HCT116 (cell line): Measurements from ENCODE around the gene ATP6V1G1.

ENCODE experiments used
- ATF3 ChIP-seq: IDR thresholded peaks from 2 replicates; pipeline ENCODE4 v1.6.1; 2012
- CBX3 ChIP-seq: IDR thresholded peaks from 2 replicates; pipeline ENCODE4 v1.6.1; 2012; ENCODE audit warnings: low read depth
- CTCF ChIP-seq, 3 experiments: fragments of 200-600 bp in 1 of 3; sonication (generic) in 1 of 3; IDR thresholded peaks in 2 of 3; conservative IDR thresholded peaks in 1 of 3; 2 replicates each; pipeline ENCODE4 v1.5.1; 2012 to 2017; ENCODE audit warnings: low read depth in 2 of 3, low read length in 2 of 3, antibody characterized with exemption in 1 of 3, borderline replicate concordance in 1 of 3, control low read depth in 1 of 3, mild to moderate bottlenecking in 1 of 3, mixed read lengths in 1 of 3, mixed run types in 1 of 3, moderate library complexity in 1 of 3; ENCODE audit not compliant: insufficient read depth in 1 of 3
- EGR1 ChIP-seq: IDR thresholded peaks from 2 replicates; pipeline ENCODE4 v1.6.1; 2012; ENCODE audit warnings: low read depth
- EZH2 ChIP-seq: fragments of 200-600 bp; sonication (generic); IDR thresholded peaks from 2 replicates; pipeline ENCODE4 v1.6.1; 2017; ENCODE audit warnings: antibody characterized with exemption, mixed run types
- EZH2phosphoT487 ChIP-seq: fragments of 200-600 bp; IDR thresholded peaks from 2 replicates; pipeline ENCODE4 v1.6.1; 2018; ENCODE audit warnings: antibody characterized with exemption, borderline replicate concordance
- JUND ChIP-seq: IDR thresholded peaks from 2 replicates; pipeline ENCODE4 v1.6.1; 2012
- MAX ChIP-seq: IDR thresholded peaks from 2 replicates; pipeline ENCODE4 v1.6.1; 2012
- POLR2A ChIP-seq: IDR thresholded peaks from 2 replicates; pipeline ENCODE4 v1.7.0; 2011; ENCODE audit warnings: borderline replicate concordance; ENCODE audit not compliant: insufficient read depth, insufficient read length; ENCODE audit errors: extremely low read depth
- POLR2AphosphoS5 ChIP-seq: IDR thresholded peaks from 2 replicates; pipeline ENCODE4 v1.6.1; 2011; ENCODE audit warnings: mild to moderate bottlenecking, low read depth, low read length, moderate library complexity
- REST ChIP-seq: IDR thresholded peaks from 2 replicates; pipeline ENCODE4 v1.6.1; 2012; ENCODE audit warnings: low read depth
- YY1 ChIP-seq: IDR thresholded peaks from 2 replicates; pipeline ENCODE4 v1.6.1; 2011; ENCODE audit warnings: low read length, low read depth, moderate library complexity, mild to moderate bottlenecking; ENCODE audit not compliant: insufficient replicate concordance; ENCODE audit errors: extremely low read depth
- ZFX ChIP-seq: fragments of 450-650 bp; IDR thresholded peaks from 2 replicates; pipeline ENCODE4 v1.6.1; 2017

GRCh38 chr9:114551750-114552685, 35.6 kb upstream of the ATP6V1G1 start:
- TF ChIP-seq POLR2A (no peak), REST (no peak), CTCF (IDR thresholded peaks at IDR 0.05 in 2 of 3, conservative IDR thresholded peaks at IDR 0.05 in 1 of 3; ENCODE audit: borderline replicate concordance in 1 of 3, insufficient read depth in 1 of 3, low read depth in 2 of 3, low read length in 2 of 3) (no peak), EZH2phosphoT487 (no peak), EGR1 (no peak), YY1 (peak; percentile 53), EZH2 (no peak), POLR2AphosphoS5 (peak; percentile 59), JUND (peak; percentile 97), CBX3 (peak; percentile 82; the same call in 1 of the 2 replicates), ATF3 (no peak), MAX (no peak), ZFX (no peak)
